ENCODE results near the gene STAT1. TPM values are rescaled to one million over a fixed set of nuclear protein-coding genes. Genes with fewer than 3 reads are reported as not detected.

The STAT1 gene
- total RNA-seq, 1 donor from 2014 or later, result 140 TPM

GRCh38 chr2:190947141-190947540, 66.8 kb downstream of the STAT1 start:
- Mint-ChIP-seq H3K27ac (ENCODE audit: unreplicated experiment) (no peak overlapping the region), H3K27me3 (ENCODE audit: low read depth) (no peaks in the 10 kb centered on the region), H3K36me3 (ENCODE audit: low read depth) (no peaks in the 10 kb centered on the region), H3K4me1 (ENCODE audit: low read depth) (peaks cover 13% of the 10 kb centered on the region), H3K4me3 (ENCODE audit: unreplicated experiment) (no peak overlapping the region), H3K9me3 (ENCODE audit: low read depth) (no peaks in the 10 kb centered on the region)
- TF ChIP-seq, protein P1, sequence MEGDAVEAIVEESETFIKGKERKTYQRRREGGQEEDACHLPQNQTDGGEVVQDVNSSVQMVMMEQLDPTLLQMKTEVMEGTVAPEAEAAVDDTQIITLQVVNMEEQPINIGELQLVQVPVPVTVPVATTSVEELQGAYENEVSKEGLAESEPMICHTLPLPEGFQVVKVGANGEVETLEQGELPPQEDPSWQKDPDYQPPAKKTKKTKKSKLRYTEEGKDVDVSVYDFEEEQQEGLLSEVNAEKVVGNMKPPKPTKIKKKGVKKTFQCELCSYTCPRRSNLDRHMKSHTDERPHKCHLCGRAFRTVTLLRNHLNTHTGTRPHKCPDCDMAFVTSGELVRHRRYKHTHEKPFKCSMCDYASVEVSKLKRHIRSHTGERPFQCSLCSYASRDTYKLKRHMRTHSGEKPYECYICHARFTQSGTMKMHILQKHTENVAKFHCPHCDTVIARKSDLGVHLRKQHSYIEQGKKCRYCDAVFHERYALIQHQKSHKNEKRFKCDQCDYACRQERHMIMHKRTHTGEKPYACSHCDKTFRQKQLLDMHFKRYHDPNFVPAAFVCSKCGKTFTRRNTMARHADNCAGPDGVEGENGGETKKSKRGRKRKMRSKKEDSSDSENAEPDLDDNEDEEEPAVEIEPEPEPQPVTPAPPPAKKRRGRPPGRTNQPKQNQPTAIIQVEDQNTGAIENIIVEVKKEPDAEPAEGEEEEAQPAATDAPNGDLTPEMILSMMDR (IDR thresholded peaks at IDR 0.05), result no peak
- DNase-seq (ENCODE audit: low spot score), result no peak

DNA sequence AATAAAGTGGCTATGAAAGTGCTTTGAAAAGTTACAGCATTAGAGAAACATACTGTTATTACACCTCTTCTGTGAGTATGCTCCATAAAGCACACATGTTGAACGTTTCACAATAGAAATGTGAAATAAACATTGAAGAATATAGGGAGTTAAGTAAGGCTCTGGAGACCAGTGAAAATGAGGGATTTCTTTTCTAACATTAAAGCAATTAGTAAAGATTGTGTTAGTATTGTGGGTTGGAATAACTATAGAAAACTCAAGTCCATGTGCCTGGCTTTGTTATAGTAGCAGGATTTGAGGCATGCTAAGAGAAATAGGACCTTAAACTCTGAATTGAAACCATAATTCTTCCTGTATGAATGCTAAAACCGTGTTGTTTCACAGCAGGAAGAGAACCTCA, 70.3 kb downstream of the STAT1 start:
- Mint-ChIP-seq H3K27ac (ENCODE audit: unreplicated experiment) (peak overlapping the region; percentile 62), H3K36me3 (ENCODE audit: low read depth) (peaks cover 3% of the 10 kb centered on the region), H3K27me3 (ENCODE audit: low read depth) (no peaks in the 10 kb centered on the region), H3K4me1 (ENCODE audit: low read depth) (peaks cover 17% of the 10 kb centered on the region), H3K4me3 (ENCODE audit: unreplicated experiment) (no peak overlapping the region), H3K9me3 (ENCODE audit: low read depth) (no peaks in the 10 kb centered on the region)
- no peak for DNase-seq (ENCODE audit: low spot score)
- TF ChIP-seq, protein P1 (IDR thresholded peaks at IDR 0.05), result no peak

GRCh38 chr2:190942697-190943096, 71.3 kb downstream of the STAT1 start:
- no peak for DNase-seq (ENCODE audit: low spot score)
- TF ChIP-seq, protein P1 (IDR thresholded peaks at IDR 0.05), result no peak
- H3K27me3 Mint-ChIP-seq (ENCODE audit: low read depth), result no peaks in the 10 kb centered on the region
- H3K4me1 Mint-ChIP-seq (ENCODE audit: low read depth), result peaks cover 22% of the 10 kb centered on the region
- no peak overlapping the region for H3K4me3 Mint-ChIP-seq (ENCODE audit: unreplicated experiment)
- peaks cover 3% of the 10 kb centered on the region for H3K36me3 Mint-ChIP-seq (ENCODE audit: low read depth)
- no peaks in the 10 kb centered on the region for H3K9me3 Mint-ChIP-seq (ENCODE audit: low read depth)
- no peak overlapping the region for H3K27ac Mint-ChIP-seq (ENCODE audit: unreplicated experiment)

- TF ChIP-seq, protein P1 (IDR thresholded peaks at IDR 0.05), result no peak
- H3K36me3 Mint-ChIP-seq (ENCODE audit: low read depth), result peaks cover 5% of the 10 kb centered on the region
- H3K4me1 Mint-ChIP-seq (ENCODE audit: low read depth), result peaks cover 29% of the 10 kb centered on the region
- DNase-seq (ENCODE audit: low spot score), result no peak
- H3K4me3 Mint-ChIP-seq (ENCODE audit: unreplicated experiment), result no peak overlapping the region
- no peaks in the 10 kb centered on the region for H3K27me3 Mint-ChIP-seq (ENCODE audit: low read depth)
- H3K9me3 Mint-ChIP-seq (ENCODE audit: low read depth), result no peaks in the 10 kb centered on the region
- H3K27ac Mint-ChIP-seq (ENCODE audit: unreplicated experiment), result no peak overlapping the region
Measured at GRCh38 chr2:190941571-190941970, 72.4 kb downstream of the STAT1 start.

DNA sequence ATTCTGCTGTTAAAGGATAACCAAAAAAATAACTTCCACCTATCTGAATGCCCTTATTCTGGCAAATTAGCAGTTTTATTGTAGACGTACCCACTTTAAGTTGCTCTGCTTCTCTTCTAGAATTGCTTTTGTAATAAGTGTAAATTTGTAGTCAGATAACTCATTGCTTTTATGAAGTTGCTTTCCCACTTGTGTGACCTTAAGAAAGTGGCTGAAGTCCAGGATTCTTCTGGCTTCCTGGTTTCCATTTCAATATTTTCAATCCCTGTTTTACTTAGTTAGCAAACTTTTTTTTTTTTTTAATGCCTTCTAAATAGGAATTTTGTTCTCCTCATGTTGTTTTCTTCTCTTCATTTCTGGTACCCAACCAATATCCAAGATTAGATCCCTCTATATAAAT, 73.5 kb downstream of the STAT1 start:
- H3K9me3 Mint-ChIP-seq (ENCODE audit: low read depth), result no peaks in the 10 kb centered on the region
- peak overlapping the region; percentile 34 for H3K27ac Mint-ChIP-seq (ENCODE audit: unreplicated experiment)

More for the DNA sequence above, 73.5 kb downstream of the STAT1 start:
- Mint-ChIP-seq H3K36me3 (ENCODE audit: low read depth) (peaks cover 8% of the 10 kb centered on the region), H3K27me3 (ENCODE audit: low read depth) (no peaks in the 10 kb centered on the region), H3K4me3 (ENCODE audit: unreplicated experiment) (no peak overlapping the region), H3K4me1 (ENCODE audit: low read depth) (peaks cover 34% of the 10 kb centered on the region)
- TF ChIP-seq, protein P1 (IDR thresholded peaks at IDR 0.05), result no peak
- no peak for DNase-seq (ENCODE audit: low spot score)

Measured in chondrocyte (in vitro differentiated cells).